AG04450 (cell line): ENCODE data around the gene CHCHD3. TPM values are rescaled to one million over a fixed set of nuclear protein-coding genes. Genes with fewer than 3 reads are reported as not detected.

Experiments used
- CTCF ChIA-PET: fragments of 300-600, 350-600 bp; formaldehyde crosslinking; extraction: SDS; loops from one replicate; lab custom pipeline; 2022; ENCODE audit warnings: antibody characterized with exemption, inconsistent platforms; lab: Charles Lee
- POLR2A ChIA-PET: fragments of 350-600 bp; formaldehyde crosslinking; extraction: SDS; loops from one replicate; lab custom pipeline; 2021; ENCODE audit warnings: antibody characterized with exemption, inconsistent platforms; lab: Yijun Ruan, JAX
- DNase-seq: peaks from one replicate; pipeline ENCODE4 v3.0.0-alpha.2; 2011; ENCODE audit warnings: low read depth, low spot score
- H3K27ac ChIP-seq: one replicate; pipeline ENCODE4 v1.5.1; 2012; ENCODE audit warnings: low read depth, low read length, control low read depth
- H3K27me3 ChIP-seq: one replicate; pipeline ENCODE4 v1.6.0; 2012; ENCODE audit warnings: low read length; ENCODE audit not compliant: control insufficient read depth, insufficient read depth
- H3K4me3 ChIP-seq: 2 replicates; pipeline ENCODE4 v1.5.1; 2011; ENCODE audit warnings: mild to moderate bottlenecking, low read depth, low read length, control low read depth
- H3K9me3 ChIP-seq: 2 replicates; pipeline ENCODE4 v1.5.1; 2012; ENCODE audit warnings: low read length; ENCODE audit not compliant: control insufficient read depth, insufficient read depth
- polyA plus RNA-seq: library from polyadenylated mRNA; depleted of rRNA; stranded (reverse); fragments of >200 nt; gene quantifications from 2 replicates; pipeline ENCODE4 v1.2.3, GENCODE V29; 2011
- TF ChIP-seq, protein P1 (sequence below): IDR thresholded peaks from 2 replicates; pipeline ENCODE4 v1.5.1; 2011; ENCODE audit warnings: low read depth, low read length, control low read depth, inconsistent platforms

Gene CHCHD3
- polyA plus RNA-seq, 1 experiment = 77.8 TPM

DNA sequence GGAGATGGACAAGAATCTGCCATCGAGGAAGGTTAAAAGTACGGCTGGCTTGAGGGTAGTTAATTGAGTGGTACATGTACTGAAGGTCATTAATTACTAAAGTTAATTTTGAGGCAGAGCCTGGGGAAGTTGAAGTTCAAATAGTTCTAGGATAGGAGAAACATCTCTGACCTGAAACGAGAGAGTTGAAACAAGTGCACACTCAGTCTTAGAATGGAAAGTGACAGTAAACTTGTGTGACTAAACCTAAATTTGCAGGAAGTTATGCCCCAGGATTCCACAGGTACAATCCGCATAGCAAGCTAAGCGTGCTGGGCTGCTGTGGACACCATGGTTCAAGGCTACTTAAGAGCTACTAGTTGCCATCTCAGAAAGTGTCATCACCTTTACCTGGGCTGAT is 209.9 kb downstream of the CHCHD3 start:
- POLR2A ChIA-PET = no interaction called here

DNA sequence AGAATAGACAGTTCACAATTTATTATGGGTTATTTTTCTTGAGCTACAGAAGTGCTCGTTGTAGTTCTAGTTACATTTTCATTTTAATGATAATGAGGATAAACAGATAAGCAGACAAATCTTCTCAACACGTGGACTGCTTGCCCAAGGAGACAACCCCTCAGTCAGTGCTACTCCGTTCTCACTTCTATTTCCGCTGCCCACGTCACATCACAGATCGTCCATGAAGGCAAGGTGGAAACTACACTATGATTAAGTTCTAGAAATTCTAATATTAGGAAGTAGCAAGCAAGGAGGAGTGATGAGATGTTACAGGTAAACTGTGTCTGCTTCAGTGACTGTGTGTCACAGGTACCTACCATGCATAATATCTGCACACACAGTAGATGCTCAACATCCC is 210.5 kb downstream of the CHCHD3 start:
- Histone ChIP-seq H3K4me3 (no peak overlapping the region), H3K27me3 (no peaks in the 10 kb centered on the region), H3K9me3 (no peaks in the 10 kb centered on the region), H3K27ac (no peak overlapping the region)
- TF ChIP-seq, protein P1, sequence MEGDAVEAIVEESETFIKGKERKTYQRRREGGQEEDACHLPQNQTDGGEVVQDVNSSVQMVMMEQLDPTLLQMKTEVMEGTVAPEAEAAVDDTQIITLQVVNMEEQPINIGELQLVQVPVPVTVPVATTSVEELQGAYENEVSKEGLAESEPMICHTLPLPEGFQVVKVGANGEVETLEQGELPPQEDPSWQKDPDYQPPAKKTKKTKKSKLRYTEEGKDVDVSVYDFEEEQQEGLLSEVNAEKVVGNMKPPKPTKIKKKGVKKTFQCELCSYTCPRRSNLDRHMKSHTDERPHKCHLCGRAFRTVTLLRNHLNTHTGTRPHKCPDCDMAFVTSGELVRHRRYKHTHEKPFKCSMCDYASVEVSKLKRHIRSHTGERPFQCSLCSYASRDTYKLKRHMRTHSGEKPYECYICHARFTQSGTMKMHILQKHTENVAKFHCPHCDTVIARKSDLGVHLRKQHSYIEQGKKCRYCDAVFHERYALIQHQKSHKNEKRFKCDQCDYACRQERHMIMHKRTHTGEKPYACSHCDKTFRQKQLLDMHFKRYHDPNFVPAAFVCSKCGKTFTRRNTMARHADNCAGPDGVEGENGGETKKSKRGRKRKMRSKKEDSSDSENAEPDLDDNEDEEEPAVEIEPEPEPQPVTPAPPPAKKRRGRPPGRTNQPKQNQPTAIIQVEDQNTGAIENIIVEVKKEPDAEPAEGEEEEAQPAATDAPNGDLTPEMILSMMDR = no peak
- DNase-seq = no peak
- ChIA-PET CTCF (no interaction called here), POLR2A (no interaction called here)

More for the DNA sequence above, 209.9 kb downstream of the CHCHD3 start:
- Histone ChIP-seq H3K4me3 (no peak overlapping the region), H3K27ac (no peak overlapping the region), H3K9me3 (no peaks in the 10 kb centered on the region), H3K27me3 (no peaks in the 10 kb centered on the region)
- DNase-seq = no peak
- CTCF ChIA-PET = no interaction called here
- TF ChIP-seq, protein P1 = no peak

DNA sequence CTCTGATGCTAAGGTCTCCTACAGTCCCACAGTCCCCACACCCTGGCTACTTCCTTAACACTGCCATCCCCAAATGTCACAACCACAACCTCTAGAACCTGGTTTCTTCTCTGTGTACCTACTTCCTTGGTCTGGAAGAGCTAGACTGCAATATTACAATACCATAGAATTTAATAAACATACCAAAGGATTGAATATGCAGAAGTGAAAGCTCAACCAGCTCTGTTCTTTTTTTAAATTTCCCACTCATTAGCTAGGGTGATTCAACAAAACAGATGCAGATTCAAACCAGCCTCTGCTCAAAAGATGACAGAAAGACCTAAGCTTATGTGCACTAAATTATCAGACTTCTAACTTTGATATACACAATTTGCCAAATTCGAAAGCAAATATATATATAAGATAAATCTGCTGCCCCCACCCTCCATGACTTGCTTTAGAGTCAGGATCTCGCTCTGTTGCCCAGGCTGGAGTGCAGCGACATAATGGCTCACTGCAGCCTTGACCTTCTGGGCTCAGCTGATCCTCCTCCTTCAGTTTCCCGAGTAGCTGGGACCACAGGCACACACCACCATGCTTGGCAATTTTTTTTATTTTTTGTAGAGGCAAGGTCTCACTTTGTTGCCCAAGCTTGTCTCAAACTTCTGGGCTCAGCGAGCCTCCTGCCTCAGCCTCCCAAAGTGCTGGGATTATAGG is 212.6 kb downstream of the CHCHD3 start:
- POLR2A ChIA-PET = no interaction called here
- H3K4me3 ChIP-seq = no peak overlapping the region

DNA sequence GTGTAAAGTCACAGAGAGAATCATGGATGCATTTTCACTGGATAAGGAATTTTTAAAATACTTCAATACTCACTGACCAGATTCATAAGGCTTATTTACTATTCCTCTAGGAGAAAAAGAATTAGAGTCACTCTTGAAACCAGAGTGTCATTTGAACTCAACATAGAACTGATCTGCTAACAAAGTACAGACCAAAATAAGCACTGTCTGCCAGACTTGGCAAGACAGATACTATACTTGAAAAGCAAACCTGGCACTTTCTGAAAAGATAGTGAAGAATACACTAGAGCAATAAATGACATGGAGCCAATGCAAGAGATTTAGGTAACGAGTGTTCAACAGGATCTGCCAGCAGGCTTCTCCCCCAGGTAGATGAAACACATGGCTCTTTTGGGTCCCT is 215.3 kb downstream of the CHCHD3 start:
- CTCF ChIA-PET = no interaction called here
- DNase-seq = no peak
- TF ChIP-seq, protein P1 = no peak
- no peak overlapping the region for H3K27ac ChIP-seq
- POLR2A ChIA-PET = no interaction called here
- no peaks in the 10 kb centered on the region for H3K27me3 ChIP-seq
- H3K4me3 ChIP-seq = no peak overlapping the region
- no peaks in the 10 kb centered on the region; the same call in 1 of the 2 replicates for H3K9me3 ChIP-seq

More for the DNA sequence above, 212.6 kb downstream of the CHCHD3 start:
- CTCF ChIA-PET = interaction anchor here (1.0 to 1.7 kb wide), 3 partner anchors 159 to 565 kb away, joined by 3 to 6 read pairs (median 3); no protein-coding TSS in a partner anchor
- TF ChIP-seq, protein P1 = no peak
- H3K9me3 ChIP-seq = no peaks in the 10 kb centered on the region
- no peak overlapping the region for H3K27ac ChIP-seq
- H3K27me3 ChIP-seq = no peaks in the 10 kb centered on the region
- no peak for DNase-seq

DNA sequence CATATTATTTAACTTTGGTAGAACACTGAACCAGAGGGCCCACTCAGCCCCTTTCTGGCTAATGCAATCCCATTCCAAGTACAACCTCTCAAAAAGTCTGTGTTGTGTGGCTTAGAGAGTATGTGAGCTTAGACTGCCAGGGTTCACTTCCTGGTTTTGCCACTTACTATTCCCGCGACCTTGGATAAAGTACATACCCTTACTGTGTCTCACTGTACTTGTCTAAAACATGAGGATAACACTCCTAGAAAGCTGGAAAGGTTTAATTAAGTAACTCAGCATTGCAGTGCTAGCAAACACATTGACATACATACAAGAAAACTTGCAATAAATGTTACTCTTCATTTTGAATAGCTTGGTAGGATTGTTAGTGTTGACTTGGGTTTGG is 215.8 kb downstream of the CHCHD3 start:
- TF ChIP-seq, protein P1 = no peak
- H3K9me3 ChIP-seq = no peaks in the 10 kb centered on the region; the same call in 1 of the 2 replicates
- no peak overlapping the region for H3K27ac ChIP-seq
- POLR2A ChIA-PET = no interaction called here
- H3K4me3 ChIP-seq = no peak overlapping the region
- no peak for DNase-seq
- CTCF ChIA-PET = no interaction called here
- no peaks in the 10 kb centered on the region for H3K27me3 ChIP-seq
